H1 (cell line): ENCODE results near the gene TRPV4. TPM values are rescaled to one million over a fixed set of nuclear protein-coding genes. Genes with fewer than 3 reads are reported as not detected.

Experiments
- SP1 ChIP-seq: IDR thresholded peaks from 2 replicates; pipeline ENCODE4 v1.6.1; 2011; ENCODE audit warnings: low read depth, low read length
- polyA plus RNA-seq, 7 experiments: library from polyadenylated mRNA; depleted of rRNA in 3 of 7; stranded (reverse) in 5 of 7; unstranded in 2 of 7; fragments of >200 nt in 5 of 7; fragments of 200-250 nt in 2 of 7; gene quantifications; 1 replicate in 5 of 7; 2 replicates in 1 of 7; 4 replicates in 1 of 7; pipeline versions ENCODE4 v1.2.1 to v1.2.3, GENCODE V29; 2011 to 2013; ENCODE audit warnings: missing spikeins in 2 of 7, mixed read lengths in 2 of 7
- total RNA-seq: library from RNA; stranded (reverse); fragmentation: NEBNext Ultra II Directional; extraction: Animal tissue kit (Norgen Biotek cat#: 25700); gene quantifications from 2 replicates; pipeline ENCODE4 v1.2.1, GENCODE V29; 2021

Gene TRPV4
- total and polyA plus RNA-seq, 2 of the 8 experiments (the other 6 are each of a cell fraction or from before 2014, with no cell fraction given): 2.1 to 6.2 TPM

DNA sequence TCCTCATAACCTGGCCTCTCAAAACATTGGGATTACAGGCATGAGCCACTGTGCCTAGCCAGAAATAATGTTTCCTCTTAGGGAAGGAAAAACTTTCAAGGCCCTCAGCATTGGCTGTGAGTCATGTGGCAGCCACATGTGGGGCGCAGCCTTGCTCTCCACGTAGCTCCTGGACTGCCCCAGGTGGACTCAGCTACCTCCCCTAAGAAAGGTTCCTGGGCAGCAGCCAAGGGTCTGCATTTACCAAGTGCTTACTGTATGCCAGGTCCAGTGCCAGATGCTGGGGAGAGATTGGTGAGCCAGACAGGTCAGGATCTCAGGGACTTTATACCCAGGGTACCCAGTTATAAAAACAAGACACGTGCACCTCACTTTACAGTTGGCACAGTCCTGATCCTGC, 3.7 kb upstream of the TRPV4 start (continued):
- no peak for TF ChIP-seq SP1
- TF ChIP-seq, all 59 proteins: peak for 0
